IMR-90 (cell line): ENCODE results near the gene AUTS2. TPM values are rescaled to one million over a fixed set of nuclear protein-coding genes. Genes with fewer than 3 reads are reported as not detected.
A peak's percentile ranks its signal among the peaks of the same experiment; 100 is the strongest.

Source experiments
- ATAC-seq: fragments of 200-7000 bp; cut with Tn5 transposase; 2 replicates; pipeline ENCODE4 v1.9.1; 2020; ENCODE audit warnings: low read depth, mild to moderate bottlenecking, moderate library complexity
- BruUV-seq: library from RNA; stranded (reverse); fragments of 400-500 nt; replicated peaks from 2 replicates; lab custom pipeline; 2021; lab: Mats Ljungman, UMichigan
- CTCF ChIA-PET: fragments of 300-600 bp; formaldehyde crosslinking; extraction: SDS; loops from one replicate; lab custom pipeline; 2021; ENCODE audit warnings: antibody characterized with exemption; lab: Yijun Ruan, JAX
- POLR2A ChIA-PET: fragments of 300-600 bp; sonication (Branson Sonifier 250); formaldehyde crosslinking; loops from one replicate; lab custom pipeline; 2022; ENCODE audit warnings: antibody characterized with exemption; ENCODE audit not compliant: unreplicated experiment; lab: Charles Lee
- DNase-seq: peaks from one replicate; pipeline ENCODE4 v3.0.0; 2013
- H2AFZ ChIP-seq: replicated peaks from 2 replicates; pipeline ENCODE3; 2013; ENCODE audit warnings: low read length, mild to moderate bottlenecking; ENCODE audit not compliant: poor library complexity
- H2AK5ac ChIP-seq: 2 replicates; pipeline ENCODE4 v1.6.1; 2013; ENCODE audit warnings: low read depth, low read length, inconsistent platforms
- H2AK9ac ChIP-seq: replicated peaks from 2 replicates; pipeline ENCODE3; 2013; ENCODE audit warnings: mild to moderate bottlenecking, low read depth, low read length, moderate library complexity; ENCODE audit not compliant: poor library complexity
- H2BK120ac ChIP-seq: 2 replicates; pipeline ENCODE4 v1.6.1; 2013; ENCODE audit warnings: low read depth, low read length, inconsistent platforms
- H2BK15ac ChIP-seq: 3 replicates; pipeline ENCODE4 v1.6.1; 2013; ENCODE audit warnings: low read depth, low read length, inconsistent platforms
- H2BK20ac ChIP-seq: 2 replicates; pipeline ENCODE4 v1.6.1; 2013; ENCODE audit warnings: low read depth, mild to moderate bottlenecking, inconsistent platforms, low read length, moderate library complexity
- H2BK5ac ChIP-seq: 2 replicates; pipeline ENCODE4 v1.6.1; 2013; ENCODE audit warnings: mild to moderate bottlenecking, low read depth, low read length, inconsistent platforms; ENCODE audit not compliant: poor library complexity, severe bottlenecking
- H3K14ac ChIP-seq: replicated peaks from 2 replicates; pipeline ENCODE4 v1.6.1; 2013; ENCODE audit warnings: low read depth, low read length, inconsistent platforms
- H3K18ac ChIP-seq: 2 replicates; pipeline ENCODE4 v1.6.1; 2013; ENCODE audit warnings: low read depth, low read length, control low read depth
- H3K23ac ChIP-seq: 2 replicates; pipeline ENCODE4 v1.6.1; 2013; ENCODE audit warnings: low read depth, low read length, inconsistent platforms
- H3K27ac ChIP-seq: 2 replicates; pipeline ENCODE4 v1.5.1; 2013; ENCODE audit warnings: mild to moderate bottlenecking, control low read depth, low read length; ENCODE audit not compliant: insufficient read depth
- H3K27me3 ChIP-seq: 2 replicates; pipeline ENCODE4 v1.6.1; 2013; ENCODE audit warnings: low read length; ENCODE audit not compliant: control insufficient read depth, insufficient read depth
- H3K36me3 ChIP-seq: 2 replicates; pipeline ENCODE4 v1.6.1; 2013; ENCODE audit warnings: low read length, mixed read lengths; ENCODE audit not compliant: control insufficient read depth, insufficient read depth
- H3K4ac ChIP-seq: 2 replicates; pipeline ENCODE4 v1.6.1; 2013; ENCODE audit warnings: low read depth, low read length, inconsistent platforms
- H3K4me1 ChIP-seq: 2 replicates; pipeline ENCODE4 v1.6.1; 2013; ENCODE audit warnings: low read length, mixed read lengths; ENCODE audit not compliant: control insufficient read depth, insufficient read depth
- H3K4me2 ChIP-seq: 2 replicates; pipeline ENCODE4 v1.6.1; 2013; ENCODE audit warnings: low read depth, mild to moderate bottlenecking, control low read depth, low read length, moderate library complexity
- H3K4me3 ChIP-seq: 2 replicates; pipeline ENCODE4 v1.5.1; 2013; ENCODE audit warnings: low read depth, mild to moderate bottlenecking, control low read depth, low read length, moderate library complexity; ENCODE audit not compliant: insufficient read depth
- H3K56ac ChIP-seq: 2 replicates; pipeline ENCODE4 v1.6.1; 2013; ENCODE audit warnings: low read length, inconsistent platforms; ENCODE audit not compliant: insufficient read depth; ENCODE audit errors: extremely low read depth
- H3K79me1 ChIP-seq, 2 experiments: 2 replicates each; pipeline ENCODE4 v1.6.1; 2013; ENCODE audit warnings: low read length in 2 of 2, inconsistent platforms in 1 of 2, low read depth in 1 of 2
- H3K9ac ChIP-seq: 2 replicates; pipeline ENCODE4 v1.6.1; 2013; ENCODE audit warnings: low read depth, low read length, control low read depth
- H3K9me1 ChIP-seq: 2 replicates; pipeline ENCODE4 v1.6.1; 2013; ENCODE audit warnings: low read length, inconsistent platforms; ENCODE audit not compliant: insufficient read depth
- H3K9me3 ChIP-seq: 2 replicates; pipeline ENCODE4 v1.6.1; 2013; ENCODE audit warnings: low read length; ENCODE audit not compliant: control insufficient read depth, insufficient read depth
- H4K20me1 ChIP-seq: 2 replicates; pipeline ENCODE4 v1.6.1; 2013; ENCODE audit warnings: low read length, inconsistent platforms; ENCODE audit not compliant: insufficient read depth
- H4K5ac ChIP-seq: 2 replicates; pipeline ENCODE4 v1.6.1; 2013; ENCODE audit warnings: mild to moderate bottlenecking, low read depth, low read length, control low read depth
- H4K8ac ChIP-seq, 2 experiments: 2 replicates each; pipeline ENCODE4 v1.6.1; 2013; ENCODE audit warnings: low read depth in 2 of 2, low read length in 2 of 2, control low read depth in 1 of 2, inconsistent platforms in 1 of 2
- H4K91ac ChIP-seq: 2 replicates; pipeline ENCODE4 v1.6.1; 2013; ENCODE audit warnings: low read depth, low read length, inconsistent platforms; ENCODE audit not compliant: insufficient read depth
- CHD1 ChIP-seq: IDR thresholded peaks from 2 replicates; pipeline ENCODE4 v1.6.1; 2012; ENCODE audit warnings: low read depth, low read length, improper control_type of control experiment
- ELK1 ChIP-seq: fragments of 150-350 bp; IDR thresholded peaks from 2 replicates; pipeline ENCODE4 v1.6.1; 2016; ENCODE audit warnings: low read depth, mild to moderate bottlenecking, low read length, moderate library complexity, borderline replicate concordance
- MAZ ChIP-seq: IDR thresholded peaks from 2 replicates; pipeline ENCODE4 v1.6.1; 2012; ENCODE audit warnings: low read depth, mild to moderate bottlenecking, low read length, improper control_type of control experiment, moderate library complexity, borderline replicate concordance
- RAD21 ChIP-seq: IDR thresholded peaks from 2 replicates; pipeline ENCODE4 v1.6.1; 2012; ENCODE audit warnings: low read length, improper control_type of control experiment
- RCOR1 ChIP-seq: IDR thresholded peaks from 2 replicates; pipeline ENCODE4 v1.6.1; 2012; ENCODE audit warnings: mild to moderate bottlenecking, low read length, improper control_type of control experiment; ENCODE audit not compliant: insufficient replicate concordance
- WGBS, 2 experiments: methylation state at CpG; one replicate each; pipeline versions ENCODE4 v1.1.5 to v1.1.7; 2013; ENCODE audit warnings: missing lambda C conversion rate in 2 of 2; ENCODE audit not compliant: insufficient read length in 1 of 2; ENCODE audit errors: extremely low coverage in 2 of 2; 5-methylcytosine and 5-hydroxymethylcytosine counted together
- dilution Hi-C: fragments of 300-500 bp; cut with HindIII; formaldehyde crosslinking; loops from one replicate; pipeline ENCODE4 v1.14.3; 2018; ENCODE audit warnings: low sequenced_read_pairs; ENCODE audit not compliant: unreplicated experiment
- in situ Hi-C: fragments of 300-500 bp; cut with MboI; formaldehyde crosslinking; loops from 3 replicates; pipeline ENCODE4 v1.14.3; 2019; ENCODE audit warnings: low sequenced_read_pairs, inconsistent platforms, mixed read lengths
- intact Hi-C: fragments of 100-400 bp; cut with micrococcal nuclease; formaldehyde crosslinking; loops from 2 replicates; pipeline ENCODE4 v1.10.0; 2022
- polyA plus RNA-seq, 3 experiments: library from polyadenylated mRNA; depleted of rRNA; stranded (reverse); fragments of >200 nt; gene quantifications; 2 replicates each; pipeline ENCODE4 v1.2.3, GENCODE V29; 2012; ENCODE audit warnings: low replicate concordance in 1 of 3
- total RNA-seq: library from RNA; depleted of rRNA; stranded (reverse); fragments of >200 nt; gene quantifications from 2 replicates; pipeline ENCODE4 v1.2.3, GENCODE V29; 2012

Gene AUTS2
- total and polyA plus RNA-seq, 2 of the 4 experiments (the other 2 are of a cell fraction) = 0.90 to 3.0 TPM

DNA sequence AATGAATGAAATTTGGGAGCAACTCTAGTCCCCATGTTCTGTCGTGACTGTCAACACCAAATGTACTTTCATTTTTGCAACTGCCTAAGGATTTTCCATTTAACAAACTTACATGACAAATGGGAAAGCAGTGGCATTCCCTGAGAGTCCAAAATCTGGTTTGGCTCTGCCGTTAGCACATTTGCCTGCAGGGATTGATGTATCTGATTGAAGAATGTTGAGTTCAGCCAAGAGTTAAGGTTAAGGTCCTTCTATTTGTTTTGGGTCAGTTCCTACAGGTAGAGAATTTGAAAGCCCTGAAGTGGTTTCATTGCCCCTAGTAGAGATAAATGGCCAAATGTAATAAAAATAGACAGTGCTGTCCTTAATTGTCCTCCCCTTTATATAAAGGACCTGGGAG is 1127.2 kb downstream of the AUTS2 start:
- 0 out of 4 replicates have a peak, but pooled peaks cover 2 to 4% of the 10 kb centered on the region in 2 experiments for H3K79me1 ChIP-seq
- H2BK15ac ChIP-seq = no peak overlapping the region
- dilution Hi-C loops (no loop called here), in situ Hi-C loops (no loop called here), intact Hi-C loops (no loop called here)
- H3K9me1 ChIP-seq = no peaks in the 10 kb centered on the region
- no peak overlapping the region for H2AK9ac ChIP-seq
- H3K4ac ChIP-seq = no peak overlapping the region
- no peak overlapping the region for H3K9ac ChIP-seq
- no peak overlapping the region for H4K91ac ChIP-seq
- no peak overlapping the region for H2AFZ ChIP-seq
- H3K27ac ChIP-seq = no peak overlapping the region
- H2BK20ac ChIP-seq = no peak overlapping the region
- no TSS peak for BruUV-seq
- H4K5ac ChIP-seq = no peak overlapping the region
- 67% methylated on average over 1 of the region's 2 CpGs; no CpG with 5 or more reads in 1 of the 2 experiments for whole genome bisulfite sequencing, 2 experiments
- DNase-seq (no peak), ATAC-seq (no peak)
- POLR2A ChIA-PET = no interaction called here
- H4K8ac ChIP-seq = no peak overlapping the region
- H2BK5ac ChIP-seq = no peak overlapping the region
- TF ChIP-seq CHD1 (no peak), MAZ (no peak), RAD21 (no peak), ELK1 (no peak), RCOR1 (no peak)
- H3K4me1 ChIP-seq = no peaks in the 10 kb centered on the region
- no peak overlapping the region for H3K14ac ChIP-seq
- H3K56ac ChIP-seq = no peak overlapping the region
- no peak overlapping the region for H3K18ac ChIP-seq
- H3K9me3 ChIP-seq = no peaks in the 10 kb centered on the region
- H4K20me1 ChIP-seq = no peaks in the 10 kb centered on the region
- no peaks in the 10 kb centered on the region for H3K27me3 ChIP-seq
- H3K23ac ChIP-seq = no peak overlapping the region
- H2AK5ac ChIP-seq = no peak overlapping the region
- no peaks in the 10 kb centered on the region for H3K36me3 ChIP-seq
- H3K4me2 ChIP-seq = peak overlapping the region; percentile 22; the same call in 1 of the 2 replicates
- H2BK120ac ChIP-seq = no peak overlapping the region
- no peak overlapping the region for H3K4me3 ChIP-seq
- CTCF ChIA-PET = no interaction called here
